ENCODE measurements around the gene CCDC187. TPM values are rescaled to one million over a fixed set of nuclear protein-coding genes. Genes with fewer than 3 reads are reported as not detected.

Gene CCDC187
- total RNA-seq, 2 donors from 2014 or later = not detected

DNA sequence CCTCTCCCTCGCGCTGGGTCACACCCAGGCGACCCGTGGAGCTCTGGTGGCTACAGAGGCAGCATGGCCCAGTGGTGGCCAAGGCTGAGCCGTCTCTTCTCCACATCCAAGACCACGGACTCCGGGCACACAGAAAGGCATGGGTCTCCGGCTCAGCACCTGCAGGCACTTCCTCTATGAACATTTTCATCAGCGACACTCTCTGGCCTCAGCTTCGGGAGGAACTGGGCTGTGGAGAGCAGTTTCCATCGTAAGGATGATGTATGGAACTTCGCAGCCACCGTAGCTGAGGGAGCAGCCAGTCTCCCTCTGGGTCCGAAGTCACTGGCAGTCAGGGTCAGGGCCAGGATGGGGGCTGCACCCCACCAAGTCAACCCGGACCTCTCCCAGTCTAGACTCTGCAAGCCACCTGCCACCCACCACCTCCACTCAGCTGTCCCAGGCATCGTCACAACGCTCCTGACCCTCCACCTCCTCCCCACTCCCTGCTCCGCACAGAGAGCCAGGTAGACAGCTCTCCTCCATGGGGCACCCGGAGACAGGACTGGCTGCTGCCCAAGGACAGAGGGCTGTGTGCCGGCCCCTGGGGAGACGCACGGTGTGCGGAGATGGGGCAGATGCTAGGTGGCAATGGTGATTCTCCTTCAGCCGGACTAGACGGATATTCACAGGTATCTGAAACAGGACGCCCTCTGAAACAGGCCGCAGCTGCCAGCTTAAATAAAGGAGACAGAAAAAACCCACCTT is 68.0 kb downstream of the CCDC187 start:
- peaks cover 32% of the 10 kb centered on the region for H3K4me1 Mint-ChIP-seq (ENCODE audit: low read depth)
- no peak for ATAC-seq (replicated peaks in 1 of 2)
- H3K27ac Mint-ChIP-seq = no peak overlapping the region
- no peak overlapping the region for H3K4me3 Mint-ChIP-seq
- H3K9me3 Mint-ChIP-seq = no peaks in the 10 kb centered on the region
- no peaks in the 10 kb centered on the region for H3K27me3 Mint-ChIP-seq (ENCODE audit: low read depth)
- H3K36me3 Mint-ChIP-seq (ENCODE audit: insufficient read depth in 2 of 2) = peaks cover 2 to 7% of the 10 kb centered on the region in 2 donors
- DNase-seq = no peak

DNA sequence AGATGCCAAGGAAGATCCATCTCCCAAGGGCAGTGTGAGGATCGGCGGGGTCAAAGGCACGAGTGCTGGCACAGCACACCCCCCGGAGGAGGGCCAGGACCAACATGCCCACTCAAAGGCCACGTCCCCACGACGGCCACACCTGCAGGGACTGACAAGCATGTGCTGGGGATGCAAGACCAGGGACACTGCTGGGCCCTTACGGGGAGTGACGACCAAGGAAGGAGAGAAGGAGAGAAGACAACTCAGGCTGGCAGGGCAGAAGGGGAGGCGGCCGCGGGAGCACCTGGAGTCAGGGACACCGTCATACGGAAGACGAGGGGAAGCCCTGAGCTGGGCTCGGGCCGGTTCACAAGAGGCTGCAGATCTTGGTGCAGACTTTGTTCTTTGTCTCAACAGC is 68.7 kb downstream of the CCDC187 start:
- ATAC-seq (replicated peaks in 1 of 2) = no peak
- H3K36me3 Mint-ChIP-seq (ENCODE audit: insufficient read depth in 2 of 2) = peaks cover 2 to 5% of the 10 kb centered on the region in 2 donors
- no peaks in the 10 kb centered on the region for H3K9me3 Mint-ChIP-seq
- H3K27ac Mint-ChIP-seq = no peak overlapping the region
- no peaks in the 10 kb centered on the region for H3K27me3 Mint-ChIP-seq (ENCODE audit: low read depth)
- H3K4me3 Mint-ChIP-seq = peak overlapping the region in 1 of 2 donors; percentile 24
- DNase-seq = no peak
- peaks cover 32% of the 10 kb centered on the region for H3K4me1 Mint-ChIP-seq (ENCODE audit: low read depth)

DNA sequence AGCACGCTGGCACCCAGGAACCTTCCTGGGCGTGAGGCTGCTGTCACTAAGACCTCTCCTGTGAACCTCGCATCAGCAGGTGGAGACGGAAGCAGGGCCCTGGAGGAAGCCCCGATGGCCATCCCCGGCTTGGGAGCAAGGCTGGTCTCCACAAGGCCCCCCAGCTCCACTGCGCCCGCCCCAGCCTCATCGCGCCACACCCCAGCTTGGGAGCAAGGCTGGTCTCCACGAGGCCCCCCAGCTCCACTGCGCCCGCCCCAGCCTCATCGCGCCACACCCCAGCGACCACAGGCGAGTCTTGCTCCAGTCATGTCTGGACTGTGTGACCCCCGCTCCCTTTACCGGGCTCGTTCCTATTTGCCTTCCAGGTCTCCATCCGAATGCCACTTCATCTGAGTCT is 69.3 kb downstream of the CCDC187 start:
- H3K9me3 Mint-ChIP-seq = no peaks in the 10 kb centered on the region
- ATAC-seq (replicated peaks in 1 of 2) = no peak
- H3K27me3 Mint-ChIP-seq (ENCODE audit: low read depth) = no peaks in the 10 kb centered on the region
- peaks cover 2 to 5% of the 10 kb centered on the region in 2 donors for H3K36me3 Mint-ChIP-seq (ENCODE audit: insufficient read depth in 2 of 2)
- H3K4me1 Mint-ChIP-seq (ENCODE audit: low read depth) = peaks cover 32% of the 10 kb centered on the region
- no peak overlapping the region for H3K4me3 Mint-ChIP-seq
- H3K27ac Mint-ChIP-seq = no peak overlapping the region
- DNase-seq = no peak

DNA sequence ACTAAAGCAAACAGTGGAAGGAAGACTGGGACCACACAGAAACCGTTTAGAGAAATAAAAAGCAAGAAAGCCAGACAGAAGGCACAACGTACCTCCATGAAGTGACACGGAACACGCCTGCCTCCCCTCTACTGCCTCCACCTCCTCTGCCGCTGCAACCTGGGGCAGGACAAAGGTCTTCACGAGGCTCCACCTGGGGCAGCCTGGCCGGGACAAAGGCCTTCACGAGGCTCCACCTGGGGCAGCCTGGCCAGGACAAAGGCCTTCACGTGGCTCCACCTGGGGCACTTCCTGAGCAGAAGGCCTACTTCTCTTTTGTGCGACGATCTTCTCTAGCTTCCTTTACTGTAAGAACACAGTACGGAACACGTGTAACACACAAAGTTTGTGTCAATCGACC is 70.0 kb downstream of the CCDC187 start:
- Mint-ChIP-seq H3K27ac (no peak overlapping the region), H3K9me3 (no peaks in the 10 kb centered on the region), H3K27me3 (ENCODE audit: low read depth) (no peaks in the 10 kb centered on the region), H3K36me3 (ENCODE audit: insufficient read depth in 2 of 2) (peaks cover 2 to 5% of the 10 kb centered on the region in 2 donors), H3K4me3 (no peak overlapping the region), H3K4me1 (ENCODE audit: low read depth) (peaks cover 28% of the 10 kb centered on the region)
- no peak for ATAC-seq (replicated peaks in 1 of 2)
- DNase-seq = no peak

DNA sequence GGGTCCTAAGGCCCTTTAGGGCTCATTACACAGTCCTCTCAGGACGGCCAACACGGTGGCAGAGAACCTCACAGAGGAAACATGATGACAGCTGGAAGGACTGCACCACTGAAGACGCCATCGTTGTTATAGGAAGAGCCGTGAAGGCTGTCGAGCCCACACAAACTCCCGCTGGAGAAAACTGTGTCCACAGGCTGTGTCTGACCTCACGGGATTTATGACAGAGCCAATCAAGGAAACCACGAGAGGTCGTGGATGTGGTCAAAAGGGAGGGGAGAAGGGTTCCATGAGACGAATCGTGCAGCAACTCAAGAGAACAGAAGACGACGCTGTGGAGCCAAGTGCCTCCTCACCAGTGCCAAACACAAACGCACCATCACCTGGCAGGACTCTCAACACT is 70.5 kb downstream of the CCDC187 start:
- H3K4me1 Mint-ChIP-seq (ENCODE audit: low read depth) = peaks cover 32% of the 10 kb centered on the region
- DNase-seq (no peak), ATAC-seq (replicated peaks in 1 of 2) (no peak)
- no peaks in the 10 kb centered on the region for H3K27me3 Mint-ChIP-seq (ENCODE audit: low read depth)
- H3K4me3 Mint-ChIP-seq = peak overlapping the region in 1 of 2 donors; percentile 58
- no peaks in the 10 kb centered on the region for H3K9me3 Mint-ChIP-seq
- no peak overlapping the region for H3K27ac Mint-ChIP-seq
- peaks cover 2 to 3% of the 10 kb centered on the region in 2 donors for H3K36me3 Mint-ChIP-seq (ENCODE audit: insufficient read depth in 2 of 2)

DNA sequence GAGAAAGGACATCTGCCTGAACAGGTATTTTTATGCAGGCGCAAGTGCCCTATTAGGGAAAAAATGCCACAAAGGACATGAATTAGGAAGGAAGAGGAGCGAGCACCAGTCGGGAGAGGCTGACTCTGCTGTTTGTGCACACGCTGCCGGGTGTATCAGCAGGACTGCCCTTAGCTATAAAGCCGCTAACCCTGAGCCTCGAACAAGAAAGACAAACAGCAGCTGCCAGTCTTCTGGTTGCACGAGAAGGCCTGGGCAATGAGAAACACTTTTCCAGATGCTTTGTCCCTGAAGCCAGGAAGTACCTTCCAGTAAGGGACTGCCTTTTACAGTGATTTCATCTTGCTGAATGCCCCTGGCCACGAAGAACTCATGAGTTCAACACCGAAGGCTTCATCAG is 70.9 kb downstream of the CCDC187 start:
- no peak for ATAC-seq (replicated peaks in 1 of 2)
- no peak overlapping the region for H3K27ac Mint-ChIP-seq

DNA sequence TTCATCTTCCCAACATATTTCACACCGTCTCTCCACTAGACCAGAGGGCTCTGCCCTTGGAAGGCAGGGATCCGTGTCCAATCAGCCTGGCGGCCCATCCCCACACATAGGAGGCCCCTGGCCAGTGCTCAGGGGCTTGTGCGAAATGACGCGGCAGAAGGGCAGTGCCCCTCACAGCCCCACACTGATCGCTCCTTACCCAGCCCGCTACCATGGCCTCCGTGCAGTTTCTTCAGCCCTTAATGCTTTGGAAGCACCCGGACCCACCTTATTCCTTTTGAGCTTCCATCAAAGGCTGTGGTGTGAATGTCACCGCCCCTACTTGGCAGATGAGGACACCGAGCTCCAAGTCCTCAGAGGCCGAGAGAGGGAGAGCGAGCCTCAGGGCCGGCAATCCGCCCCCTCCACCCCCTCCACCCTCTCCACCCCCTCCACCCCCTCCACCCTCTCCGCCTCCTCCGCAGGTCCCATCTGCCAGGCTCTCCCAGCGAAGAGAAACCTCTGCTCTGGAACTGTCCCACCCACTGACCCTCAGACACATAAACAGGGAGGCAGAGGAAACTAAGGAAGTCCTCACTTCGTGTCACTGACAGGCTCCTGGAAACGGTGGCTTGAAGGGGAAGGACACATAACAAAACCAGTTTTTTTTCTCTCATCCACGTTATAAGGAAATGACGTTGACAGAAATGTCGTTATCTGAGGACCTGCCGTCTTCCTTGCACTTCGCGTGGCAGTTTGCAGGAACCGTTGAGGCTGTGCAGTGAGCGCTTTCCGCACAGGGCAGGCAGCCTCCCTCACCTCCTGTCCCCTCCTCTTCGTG is 72.2 kb downstream of the CCDC187 start:
- Mint-ChIP-seq H3K4me3 (peak overlapping the region; percentile 78 to 81), H3K36me3 (ENCODE audit: insufficient read depth in 2 of 2) (peaks cover 2 to 6% of the 10 kb centered on the region in 2 donors), H3K27ac (peak overlapping the region; percentile 79), H3K9me3 (no peaks in the 10 kb centered on the region), H3K27me3 (ENCODE audit: low read depth) (no peaks in the 10 kb centered on the region), H3K4me1 (ENCODE audit: low read depth) (peaks cover 43% of the 10 kb centered on the region)
- ATAC-seq (replicated peaks in 1 of 2) (peak; percentile 76 to 84), DNase-seq (peak; percentile 34 to 41)

More for the DNA sequence above, 70.9 kb downstream of the CCDC187 start:
- Mint-ChIP-seq H3K9me3 (no peaks in the 10 kb centered on the region), H3K27me3 (ENCODE audit: low read depth) (no peaks in the 10 kb centered on the region), H3K36me3 (ENCODE audit: insufficient read depth in 2 of 2) (peaks cover 2 to 4% of the 10 kb centered on the region in 2 donors), H3K4me3 (peak overlapping the region in 1 of 2 donors; percentile 58), H3K4me1 (ENCODE audit: low read depth) (peaks cover 37% of the 10 kb centered on the region)
- DNase-seq = no peak

DNA sequence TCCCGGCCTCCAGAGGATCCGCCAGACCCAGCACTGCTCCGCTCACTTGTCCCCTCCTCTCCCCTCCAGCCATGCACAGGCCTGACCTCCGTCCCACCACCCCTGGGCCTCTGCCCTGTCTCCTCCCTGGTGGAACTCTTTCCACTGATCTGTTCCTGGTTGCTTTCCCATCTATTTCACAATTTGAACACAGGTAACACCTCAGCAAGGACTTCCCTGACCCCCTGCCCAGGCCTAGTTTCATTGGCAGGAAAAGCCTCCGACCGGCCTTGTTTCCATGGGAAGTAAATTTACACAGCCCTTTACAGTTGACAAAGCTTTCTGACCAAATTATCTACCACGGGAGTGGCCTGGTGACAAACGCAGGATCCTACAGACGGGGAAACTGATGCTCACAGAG is 73.1 kb downstream of the CCDC187 start:
- no peaks in the 10 kb centered on the region for H3K9me3 Mint-ChIP-seq
- H3K27me3 Mint-ChIP-seq (ENCODE audit: low read depth) = no peaks in the 10 kb centered on the region
- peaks cover 2 to 6% of the 10 kb centered on the region in 2 donors for H3K36me3 Mint-ChIP-seq (ENCODE audit: insufficient read depth in 2 of 2)
- peak overlapping the region; percentile 21 for H3K27ac Mint-ChIP-seq
- H3K4me3 Mint-ChIP-seq = no peak overlapping the region
- H3K4me1 Mint-ChIP-seq (ENCODE audit: low read depth) = peaks cover 43% of the 10 kb centered on the region
- no peak for ATAC-seq (replicated peaks in 1 of 2)
- no peak for DNase-seq

DNA sequence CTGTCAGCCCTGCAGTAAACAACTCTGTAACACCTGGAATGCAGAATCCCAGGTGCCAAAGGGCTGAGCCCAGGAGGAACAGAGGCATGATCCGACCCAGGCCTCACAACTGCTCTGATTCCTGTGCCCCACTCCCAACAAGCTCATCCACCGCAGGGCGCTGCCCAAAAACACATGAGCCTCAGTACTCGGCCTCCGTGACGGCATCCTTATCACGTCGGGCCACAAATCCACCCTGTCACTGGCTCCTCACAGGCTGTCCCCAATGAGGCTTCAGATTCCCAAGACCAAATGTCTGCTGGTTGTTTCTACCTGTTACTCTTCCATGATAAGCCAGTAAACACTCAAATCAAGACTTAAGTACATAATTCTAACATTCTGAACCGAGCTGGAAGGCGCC is 73.5 kb downstream of the CCDC187 start:
- H3K36me3 Mint-ChIP-seq (ENCODE audit: insufficient read depth in 2 of 2) = peaks cover 2 to 6% of the 10 kb centered on the region in 2 donors
- no peak for DNase-seq
- peak overlapping the region; percentile 21 for H3K27ac Mint-ChIP-seq
- ATAC-seq (replicated peaks in 1 of 2) = no peak
- H3K27me3 Mint-ChIP-seq (ENCODE audit: low read depth) = no peaks in the 10 kb centered on the region
- H3K9me3 Mint-ChIP-seq = no peaks in the 10 kb centered on the region
- no peak overlapping the region for H3K4me3 Mint-ChIP-seq
- peaks cover 43% of the 10 kb centered on the region for H3K4me1 Mint-ChIP-seq (ENCODE audit: low read depth)

DNA sequence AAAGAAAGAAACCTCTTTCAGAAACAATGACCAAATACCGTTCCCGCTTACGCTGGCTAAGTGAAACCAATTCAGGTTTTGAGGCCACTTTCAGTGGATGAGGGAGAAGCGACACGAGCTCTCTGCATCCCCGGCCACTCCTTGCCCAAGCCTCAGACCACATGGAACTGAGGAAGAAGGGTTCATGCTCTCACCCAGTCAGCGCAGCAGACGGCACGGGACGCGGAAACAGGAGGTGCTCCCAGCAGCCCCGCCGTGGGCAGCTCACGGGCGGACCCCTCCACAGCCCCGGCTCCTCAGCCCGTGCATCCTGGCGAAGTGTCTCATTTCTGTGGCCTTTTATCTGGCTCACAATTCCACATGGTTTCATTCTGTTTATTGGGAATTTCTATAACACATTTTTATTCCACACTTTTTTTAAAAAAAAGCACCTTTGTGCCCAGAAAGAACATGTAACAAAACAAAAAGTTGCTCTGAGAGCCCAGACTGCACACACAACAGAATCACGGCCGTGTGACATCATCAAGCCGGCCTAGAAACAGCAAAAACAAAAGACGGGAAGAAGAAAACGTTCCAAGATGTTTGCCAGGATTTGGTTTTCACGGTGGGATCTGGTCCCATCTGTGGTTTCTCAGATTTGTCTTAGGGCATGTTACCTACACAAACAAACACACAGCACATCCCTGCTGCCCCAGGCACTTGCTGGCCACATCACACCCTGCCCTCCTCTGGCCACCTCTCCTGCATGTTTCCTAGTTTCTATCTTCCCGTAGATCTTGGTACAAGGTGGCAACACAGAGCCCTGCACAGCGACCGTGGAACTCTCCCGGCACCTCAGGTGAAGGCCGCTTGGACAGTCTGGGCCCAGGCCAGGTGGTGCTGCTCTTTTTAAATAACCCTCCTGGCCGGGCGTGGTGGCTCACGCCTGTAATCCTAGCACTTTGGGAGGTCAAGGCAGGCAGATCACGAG is 74.5 kb downstream of the CCDC187 start:
- H3K27ac Mint-ChIP-seq = peak overlapping the region; percentile 78
- H3K4me3 Mint-ChIP-seq = no peak overlapping the region
- H3K36me3 Mint-ChIP-seq (ENCODE audit: insufficient read depth in 2 of 2) = peaks cover 2 to 8% of the 10 kb centered on the region in 2 donors

DNA sequence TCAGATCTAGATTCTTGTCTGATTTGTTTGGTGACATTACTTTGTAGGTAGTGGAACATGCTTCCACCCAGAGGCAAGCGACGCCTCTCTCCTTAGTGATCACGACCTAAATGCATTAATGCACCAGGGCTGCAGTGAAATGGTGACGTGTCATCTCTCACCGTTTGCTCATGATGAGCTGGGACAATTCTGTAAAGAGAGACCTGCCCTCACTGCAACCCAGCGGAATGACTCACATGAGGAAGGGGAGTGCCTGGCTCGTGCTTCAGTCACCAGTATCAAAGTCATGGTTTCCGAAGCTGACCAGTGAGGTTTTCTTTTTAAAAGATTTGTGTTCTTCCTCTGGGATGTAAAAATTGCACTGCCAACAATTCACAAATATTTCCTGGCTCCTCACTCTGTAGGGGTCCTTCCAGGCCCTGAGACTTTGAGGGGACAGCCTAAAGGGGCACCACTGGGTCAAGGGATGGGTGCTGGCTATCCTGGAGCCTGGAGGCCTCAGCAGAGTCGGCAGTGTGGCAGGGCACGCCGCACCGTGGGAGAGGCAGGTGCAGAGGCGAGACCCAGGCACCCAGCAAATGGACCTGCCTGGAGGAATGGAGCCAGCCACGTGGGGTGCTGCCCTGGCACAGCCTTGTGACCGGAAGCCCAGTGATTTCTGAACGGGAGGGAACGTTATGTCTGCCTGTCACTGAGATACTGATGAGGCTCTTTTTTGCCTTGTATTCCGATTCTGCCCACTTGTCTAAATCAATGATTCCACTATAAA is 75.6 kb downstream of the CCDC187 start:
- Mint-ChIP-seq H3K27ac (peak overlapping the region; percentile 78), H3K4me1 (ENCODE audit: low read depth) (peaks cover 39% of the 10 kb centered on the region), H3K9me3 (no peaks in the 10 kb centered on the region), H3K4me3 (peak overlapping the region in 1 of 2 donors; percentile 48), H3K36me3 (ENCODE audit: insufficient read depth in 2 of 2) (peaks cover 2 to 12% of the 10 kb centered on the region in 2 donors), H3K27me3 (ENCODE audit: low read depth) (no peaks in the 10 kb centered on the region)
- DNase-seq (peak in 1 of 2 donors; percentile 25), ATAC-seq (replicated peaks in 1 of 2) (peak; percentile 55 to 58)

More for the DNA sequence above, 74.5 kb downstream of the CCDC187 start:
- H3K4me1 Mint-ChIP-seq (ENCODE audit: low read depth) = peaks cover 47% of the 10 kb centered on the region
- DNase-seq (no peak), ATAC-seq (replicated peaks in 1 of 2) (no peak)
- H3K9me3 Mint-ChIP-seq = no peaks in the 10 kb centered on the region
- H3K27me3 Mint-ChIP-seq (ENCODE audit: low read depth) = no peaks in the 10 kb centered on the region
